ENCODE results near the gene NRG2.

The NRG2 gene

GRCh38 chr5:139995929-139996328 is 47.2 kb downstream of the NRG2 start:
- no peaks in the 10 kb centered on the region for H3K36me3 ChIP-seq (ENCODE audit: control insufficient read depth, insufficient read depth, low read length)
- no peaks in the 10 kb centered on the region for H3K27me3 ChIP-seq (ENCODE audit: control insufficient read depth, insufficient read depth, low read length, poor library complexity, severe bottlenecking)
- 89 to 92% methylated on average over 1 of the region's 1 CpG for WGBS, 2 experiments
- no peak overlapping the region for H3K27ac ChIP-seq (ENCODE audit: insufficient read depth, low read depth, low read length, poor library complexity, severe bottlenecking)
- H3K4me3 ChIP-seq (ENCODE audit: insufficient read depth, low read depth, low read length) = no peak overlapping the region
- no peaks in the 10 kb centered on the region for H3K4me1 ChIP-seq (ENCODE audit: control insufficient read depth, insufficient read depth, low read length)
- H3K9me3 ChIP-seq (ENCODE audit: control insufficient read depth, low read length) = no peaks in the 10 kb centered on the region

- H3K9me3 ChIP-seq (ENCODE audit: control insufficient read depth, low read length) = no peaks in the 10 kb centered on the region
- H3K4me1 ChIP-seq (ENCODE audit: control insufficient read depth, insufficient read depth, low read length) = no peaks in the 10 kb centered on the region
- no peaks in the 10 kb centered on the region for H3K36me3 ChIP-seq (ENCODE audit: control insufficient read depth, insufficient read depth, low read length)
- no peak overlapping the region for H3K4me3 ChIP-seq (ENCODE audit: insufficient read depth, low read depth, low read length)
- no peak overlapping the region for H3K27ac ChIP-seq (ENCODE audit: insufficient read depth, low read depth, low read length, poor library complexity, severe bottlenecking)
- H3K27me3 ChIP-seq (ENCODE audit: control insufficient read depth, insufficient read depth, low read length, poor library complexity, severe bottlenecking) = no peaks in the 10 kb centered on the region
- 83% methylated on average over 1 of the region's 1 CpG; no CpG with 5 or more reads in 1 of the 2 experiments for WGBS, 2 experiments
These were observed 48.9 kb downstream of the NRG2 start for GRCh38 chr5:139994234-139994633.

- Histone ChIP-seq H3K4me3 (ENCODE audit: insufficient read depth, low read depth, low read length) (no peak overlapping the region), H3K9me3 (ENCODE audit: control insufficient read depth, low read length) (no peaks in the 10 kb centered on the region), H3K27ac (ENCODE audit: insufficient read depth, low read depth, low read length, poor library complexity, severe bottlenecking) (no peak overlapping the region), H3K27me3 (ENCODE audit: control insufficient read depth, insufficient read depth, low read length, poor library complexity, severe bottlenecking) (no peaks in the 10 kb centered on the region), H3K4me1 (ENCODE audit: control insufficient read depth, insufficient read depth, low read length) (peaks cover 34% of the 10 kb centered on the region), H3K36me3 (ENCODE audit: control insufficient read depth, insufficient read depth, low read length) (no peaks in the 10 kb centered on the region)
- WGBS, 2 experiments = 59 to 81% methylated on average over 3 of the region's 3 CpGs
These were observed 57.4 kb downstream of the NRG2 start for GRCh38 chr5:139985733-139986132.

GRCh38 chr5:139985290-139985689 is 57.8 kb downstream of the NRG2 start:
- Histone ChIP-seq H3K4me1 (ENCODE audit: control insufficient read depth, insufficient read depth, low read length) (peaks cover 35% of the 10 kb centered on the region), H3K27ac (ENCODE audit: insufficient read depth, low read depth, low read length, poor library complexity, severe bottlenecking) (no peak overlapping the region), H3K9me3 (ENCODE audit: control insufficient read depth, low read length) (no peaks in the 10 kb centered on the region), H3K27me3 (ENCODE audit: control insufficient read depth, insufficient read depth, low read length, poor library complexity, severe bottlenecking) (no peaks in the 10 kb centered on the region), H3K4me3 (ENCODE audit: insufficient read depth, low read depth, low read length) (no peak overlapping the region), H3K36me3 (ENCODE audit: control insufficient read depth, insufficient read depth, low read length) (no peaks in the 10 kb centered on the region)
- WGBS, 2 experiments = 81 to 83% methylated on average over 5 of the region's 5 CpGs

GRCh38 chr5:139984816-139985215 is 58.3 kb downstream of the NRG2 start:
- H3K36me3 ChIP-seq (ENCODE audit: control insufficient read depth, insufficient read depth, low read length) = no peaks in the 10 kb centered on the region
- no peaks in the 10 kb centered on the region for H3K9me3 ChIP-seq (ENCODE audit: control insufficient read depth, low read length)
- no peak overlapping the region for H3K27ac ChIP-seq (ENCODE audit: insufficient read depth, low read depth, low read length, poor library complexity, severe bottlenecking)
- 89 to 92% methylated on average over 1 of the region's 1 CpG for WGBS, 2 experiments
- H3K27me3 ChIP-seq (ENCODE audit: control insufficient read depth, insufficient read depth, low read length, poor library complexity, severe bottlenecking) = no peaks in the 10 kb centered on the region
- peaks cover 35% of the 10 kb centered on the region for H3K4me1 ChIP-seq (ENCODE audit: control insufficient read depth, insufficient read depth, low read length)
- no peak overlapping the region for H3K4me3 ChIP-seq (ENCODE audit: insufficient read depth, low read depth, low read length)

GRCh38 chr5:139982975-139983240 is 60.2 kb downstream of the NRG2 start:
- H3K27me3 ChIP-seq (ENCODE audit: control insufficient read depth, insufficient read depth, low read length, poor library complexity, severe bottlenecking) = no peaks in the 10 kb centered on the region
- no peak overlapping the region for H3K4me3 ChIP-seq (ENCODE audit: insufficient read depth, low read depth, low read length)
- H3K36me3 ChIP-seq (ENCODE audit: control insufficient read depth, insufficient read depth, low read length) = no peaks in the 10 kb centered on the region
- peaks cover 35% of the 10 kb centered on the region for H3K4me1 ChIP-seq (ENCODE audit: control insufficient read depth, insufficient read depth, low read length)
- H3K27ac ChIP-seq (ENCODE audit: insufficient read depth, low read depth, low read length, poor library complexity, severe bottlenecking) = peak overlapping the region; percentile 47
- H3K9me3 ChIP-seq (ENCODE audit: control insufficient read depth, low read length) = no peaks in the 10 kb centered on the region

GRCh38 chr5:139982157-139982974 is 60.7 kb downstream of the NRG2 start:
- 75 to 77% methylated on average over 15 of the region's 15 CpGs for WGBS, 2 experiments
- Histone ChIP-seq H3K9me3 (ENCODE audit: control insufficient read depth, low read length) (no peaks in the 10 kb centered on the region), H3K4me1 (ENCODE audit: control insufficient read depth, insufficient read depth, low read length) (peaks cover 35% of the 10 kb centered on the region), H3K4me3 (ENCODE audit: insufficient read depth, low read depth, low read length) (no peak overlapping the region), H3K27me3 (ENCODE audit: control insufficient read depth, insufficient read depth, low read length, poor library complexity, severe bottlenecking) (no peaks in the 10 kb centered on the region), H3K27ac (ENCODE audit: insufficient read depth, low read depth, low read length, poor library complexity, severe bottlenecking) (peak overlapping the region; percentile 47), H3K36me3 (ENCODE audit: control insufficient read depth, insufficient read depth, low read length) (no peaks in the 10 kb centered on the region)

- WGBS, 2 experiments = 67 to 70% methylated on average over 3 of the region's 3 CpGs
- H3K9me3 ChIP-seq (ENCODE audit: control insufficient read depth, low read length) = no peaks in the 10 kb centered on the region
- H3K4me3 ChIP-seq (ENCODE audit: insufficient read depth, low read depth, low read length) = no peak overlapping the region
- H3K36me3 ChIP-seq (ENCODE audit: control insufficient read depth, insufficient read depth, low read length) = no peaks in the 10 kb centered on the region
- peaks cover 31% of the 10 kb centered on the region for H3K4me1 ChIP-seq (ENCODE audit: control insufficient read depth, insufficient read depth, low read length)
- no peak overlapping the region for H3K27ac ChIP-seq (ENCODE audit: insufficient read depth, low read depth, low read length, poor library complexity, severe bottlenecking)
- H3K27me3 ChIP-seq (ENCODE audit: control insufficient read depth, insufficient read depth, low read length, poor library complexity, severe bottlenecking) = no peaks in the 10 kb centered on the region
These were observed 62.3 kb downstream of the NRG2 start for GRCh38 chr5:139980765-139981164.

- no peaks in the 10 kb centered on the region for H3K27me3 ChIP-seq (ENCODE audit: control insufficient read depth, insufficient read depth, low read length, poor library complexity, severe bottlenecking)
- WGBS, 2 experiments = 89 to 92% methylated on average over 2 of the region's 2 CpGs
- H3K9me3 ChIP-seq (ENCODE audit: control insufficient read depth, low read length) = no peaks in the 10 kb centered on the region
- H3K4me1 ChIP-seq (ENCODE audit: control insufficient read depth, insufficient read depth, low read length) = peaks cover 30% of the 10 kb centered on the region
- H3K4me3 ChIP-seq (ENCODE audit: insufficient read depth, low read depth, low read length) = no peak overlapping the region
- no peak overlapping the region for H3K27ac ChIP-seq (ENCODE audit: insufficient read depth, low read depth, low read length, poor library complexity, severe bottlenecking)
- H3K36me3 ChIP-seq (ENCODE audit: control insufficient read depth, insufficient read depth, low read length) = no peaks in the 10 kb centered on the region
These were observed 63.2 kb downstream of the NRG2 start for GRCh38 chr5:139979943-139980342.

GRCh38 chr5:139979518-139979917 is 63.6 kb downstream of the NRG2 start:
- Histone ChIP-seq H3K36me3 (ENCODE audit: control insufficient read depth, insufficient read depth, low read length) (no peaks in the 10 kb centered on the region), H3K9me3 (ENCODE audit: control insufficient read depth, low read length) (no peaks in the 10 kb centered on the region), H3K4me3 (ENCODE audit: insufficient read depth, low read depth, low read length) (no peak overlapping the region), H3K27ac (ENCODE audit: insufficient read depth, low read depth, low read length, poor library complexity, severe bottlenecking) (no peak overlapping the region), H3K4me1 (ENCODE audit: control insufficient read depth, insufficient read depth, low read length) (peaks cover 30% of the 10 kb centered on the region), H3K27me3 (ENCODE audit: control insufficient read depth, insufficient read depth, low read length, poor library complexity, severe bottlenecking) (no peaks in the 10 kb centered on the region)
- 92 to 93% methylated on average over 3 of the region's 3 CpGs for WGBS, 2 experiments

- WGBS, 2 experiments = 83% methylated on average over 1 of the region's 1 CpG; no CpG with 5 or more reads in 1 of the 2 experiments
- H3K27ac ChIP-seq (ENCODE audit: insufficient read depth, low read depth, low read length, poor library complexity, severe bottlenecking) = no peak overlapping the region
- H3K9me3 ChIP-seq (ENCODE audit: control insufficient read depth, low read length) = no peaks in the 10 kb centered on the region
- H3K4me1 ChIP-seq (ENCODE audit: control insufficient read depth, insufficient read depth, low read length) = peaks cover 11% of the 10 kb centered on the region
- no peak overlapping the region for H3K4me3 ChIP-seq (ENCODE audit: insufficient read depth, low read depth, low read length)
- no peaks in the 10 kb centered on the region for H3K27me3 ChIP-seq (ENCODE audit: control insufficient read depth, insufficient read depth, low read length, poor library complexity, severe bottlenecking)
- no peaks in the 10 kb centered on the region for H3K36me3 ChIP-seq (ENCODE audit: control insufficient read depth, insufficient read depth, low read length)
These were observed 66.4 kb downstream of the NRG2 start for GRCh38 chr5:139976703-139977102.
